GM18868 (cell line): ENCODE data around the gene CENPN.

Experiments used
- ATAC-seq: cut with Tn5 transposase; IDR thresholded peaks from one replicate; pipeline ENCODE4 v1.9.1; 2021; ENCODE audit warnings: mild to moderate bottlenecking, moderate library complexity; ENCODE audit not compliant: unreplicated experiment

The CENPN gene

GRCh38 chr16:81026429-81026828 lies 19.4 kb downstream of the CENPN start:
- ATAC-seq, result no peak

- ATAC-seq, result no peak
These were observed 23.1 kb downstream of the CENPN start for GRCh38 chr16:81029930-81030604.

GRCh38 chr16:81035398-81035974 lies 28.5 kb downstream of the CENPN start, which contains the start of gene ATMIN:
ATMIN (plus strand) TSS chr16:81035842; CDS start chr16:81035871, 29 bp downstream.
- peak; percentile 94 for ATAC-seq

GRCh38 chr16:81035975-81036750 lies 29.1 kb downstream of the CENPN start:
- peak; percentile 55 for ATAC-seq

- no peak for ATAC-seq
These were observed 29.8 kb downstream of the CENPN start for GRCh38 chr16:81036751-81037350.

GRCh38 chr16:81040131-81040530 lies 33.1 kb downstream of the CENPN start:
- ATAC-seq, result no peak

- no peak for ATAC-seq
These were observed 33.8 kb downstream of the CENPN start for GRCh38 chr16:81040842-81041241.

- ATAC-seq, result no peak
These were observed 34.7 kb downstream of the CENPN start for GRCh38 chr16:81041696-81042095.

GRCh38 chr16:81042821-81043220 lies 35.8 kb downstream of the CENPN start:
- no peak for ATAC-seq

- ATAC-seq, result no peak
These were observed 46.7 kb downstream of the CENPN start for GRCh38 chr16:81053761-81054160.

GRCh38 chr16:81060576-81061306 lies 53.7 kb downstream of the CENPN start:
- ATAC-seq, result no peak

GRCh38 chr16:81061307-81061640 lies 54.3 kb downstream of the CENPN start:
- ATAC-seq, result no peak

GRCh38 chr16:81061871-81062608 lies 55.0 kb downstream of the CENPN start:
- no peak for ATAC-seq

- no peak for ATAC-seq
These were observed 59.7 kb downstream of the CENPN start for GRCh38 chr16:81066681-81067080.

GRCh38 chr16:81067166-81067565 lies 60.2 kb downstream of the CENPN start:
- no peak for ATAC-seq

GRCh38 chr16:81069063-81069462 lies 62.0 kb downstream of the CENPN start:
- ATAC-seq, result no peak

- no peak for ATAC-seq
These were observed 64.0 kb downstream of the CENPN start for GRCh38 chr16:81070979-81071378.

GRCh38 chr16:81071805-81072204 lies 64.8 kb downstream of the CENPN start:
- ATAC-seq, result no peak

- ATAC-seq, result no peak
These were observed 66.7 kb downstream of the CENPN start for GRCh38 chr16:81073560-81074330.
